Inflammatory macrophage treated with lipopolysaccharide for 4 hours (primary cell): ENCODE measurements around the gene GALNT14.
A peak's percentile ranks its signal among the peaks of the same experiment; 100 is the strongest.

Experiments
- DNase-seq: peaks from one replicate; pipeline ENCODE4 v3.0.0-alpha.2; 2020

Gene GALNT14

DNA sequence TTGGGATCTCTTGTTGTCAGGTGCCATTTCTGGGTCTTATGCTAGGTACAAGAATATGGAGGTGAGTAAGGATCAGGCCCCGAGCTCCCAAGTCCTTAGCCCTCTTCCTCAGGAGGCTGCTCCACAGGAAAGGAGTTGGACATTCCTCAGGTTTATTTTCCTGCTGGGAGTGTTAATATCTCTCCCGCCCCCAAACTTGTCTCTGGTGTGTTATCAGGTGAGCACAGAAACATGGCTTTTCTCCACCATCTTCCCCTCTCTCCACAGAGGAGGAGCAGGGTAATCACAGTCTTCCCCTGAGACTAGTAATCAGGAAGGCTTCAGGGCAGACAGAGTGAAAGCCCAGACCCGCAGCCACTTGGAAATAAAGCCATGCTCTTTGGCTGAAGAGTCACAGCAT lies 257.7 kb downstream of the GALNT14 start:
- DNase-seq = no peak

DNA sequence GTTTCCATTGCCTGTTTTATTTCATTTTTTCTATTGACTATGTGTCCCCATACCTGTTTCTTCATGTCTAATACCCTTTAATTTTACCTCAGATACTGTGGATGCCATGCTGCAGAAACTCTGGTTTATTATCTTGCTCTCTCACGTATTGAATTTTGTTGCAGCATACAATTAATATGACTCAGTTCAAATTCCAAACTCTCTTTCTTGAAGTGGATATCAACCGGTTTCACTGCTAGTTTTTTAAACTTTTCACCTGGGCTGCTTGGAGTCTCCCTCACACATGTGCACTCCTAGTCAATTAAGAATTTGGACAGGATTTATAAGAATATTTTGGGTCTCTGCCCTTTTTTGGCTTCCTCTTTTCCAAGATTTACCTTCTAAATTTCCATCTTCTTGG lies 260.4 kb downstream of the GALNT14 start:
- no peak for DNase-seq

DNA sequence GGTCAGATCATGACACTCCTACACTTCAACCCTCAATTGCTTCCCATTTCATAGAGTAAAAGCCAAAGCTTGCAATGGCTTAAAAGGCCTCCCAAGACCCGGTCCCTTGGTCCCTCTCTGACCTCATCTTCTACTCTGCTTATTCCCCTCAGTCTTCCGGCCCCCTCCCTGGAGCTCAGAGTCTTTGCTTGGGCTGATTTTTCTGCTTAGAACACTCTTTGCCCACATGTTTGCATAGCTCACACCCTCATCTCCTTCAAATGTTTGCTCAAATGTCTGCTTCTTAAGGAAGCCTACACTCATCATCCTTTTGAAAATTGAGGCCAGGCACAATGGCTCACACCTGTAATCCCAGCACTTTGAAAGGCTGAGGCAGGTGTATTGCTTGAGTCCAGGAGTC lies 265.4 kb downstream of the GALNT14 start:
- DNase-seq = no peak

DNA sequence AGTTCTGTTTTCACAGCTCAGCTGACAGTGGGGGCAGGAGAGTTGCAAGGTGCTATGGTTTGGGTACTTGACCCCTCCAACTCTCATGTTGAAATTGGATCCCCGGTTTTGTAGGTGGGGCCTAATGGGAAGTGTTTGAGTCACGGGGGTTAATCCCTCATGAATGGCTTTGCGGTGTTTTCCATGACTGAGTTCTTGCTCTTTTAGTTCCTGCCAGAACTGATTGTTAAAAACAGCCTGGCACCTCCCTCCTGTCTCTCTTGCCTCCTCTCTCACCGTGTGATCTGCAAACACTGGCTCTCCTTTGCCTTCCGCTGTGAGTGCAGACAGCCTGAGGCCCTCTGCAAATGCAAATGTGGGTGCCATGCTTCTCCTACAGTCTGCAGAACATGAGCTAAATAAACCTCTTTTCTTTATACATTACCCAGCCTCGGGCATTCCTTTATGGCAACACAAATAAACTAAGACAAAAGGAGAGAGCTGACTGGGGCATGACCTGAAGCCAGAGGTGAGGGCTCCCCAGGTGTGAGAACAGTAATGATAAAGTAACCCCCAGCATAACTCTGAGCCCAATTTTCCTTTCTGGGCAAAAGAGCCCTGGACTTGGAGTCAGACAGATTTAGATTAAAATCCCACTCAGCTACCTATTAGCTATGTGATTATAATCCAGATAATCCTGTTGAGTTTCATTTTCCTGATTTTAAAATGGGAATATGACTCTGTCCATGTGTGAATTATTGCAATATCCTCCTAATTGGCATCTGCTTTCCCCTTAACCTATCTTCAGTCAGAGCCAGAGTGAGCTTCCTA lies 266.1 kb downstream of the GALNT14 start:
- no peak for DNase-seq

DNA sequence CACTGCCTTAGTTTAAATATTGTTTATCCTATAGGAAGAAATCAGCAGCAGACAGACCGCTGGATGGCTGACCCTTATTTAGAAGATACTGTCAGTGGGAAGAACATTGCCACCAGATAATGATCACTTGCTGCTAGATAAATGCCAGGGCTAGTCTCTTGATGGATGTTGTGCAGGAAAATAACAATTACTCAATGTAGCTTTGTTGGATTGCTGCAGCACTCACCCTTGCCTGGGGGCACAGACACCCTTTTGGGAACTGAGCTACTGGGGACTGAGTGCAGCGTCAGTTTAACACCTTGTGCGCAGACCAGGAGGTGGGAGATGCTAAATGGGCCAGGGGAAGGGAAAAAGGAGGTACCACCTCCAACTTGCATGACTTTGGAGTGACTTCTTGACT lies 266.8 kb downstream of the GALNT14 start:
- DNase-seq = no peak

DNA sequence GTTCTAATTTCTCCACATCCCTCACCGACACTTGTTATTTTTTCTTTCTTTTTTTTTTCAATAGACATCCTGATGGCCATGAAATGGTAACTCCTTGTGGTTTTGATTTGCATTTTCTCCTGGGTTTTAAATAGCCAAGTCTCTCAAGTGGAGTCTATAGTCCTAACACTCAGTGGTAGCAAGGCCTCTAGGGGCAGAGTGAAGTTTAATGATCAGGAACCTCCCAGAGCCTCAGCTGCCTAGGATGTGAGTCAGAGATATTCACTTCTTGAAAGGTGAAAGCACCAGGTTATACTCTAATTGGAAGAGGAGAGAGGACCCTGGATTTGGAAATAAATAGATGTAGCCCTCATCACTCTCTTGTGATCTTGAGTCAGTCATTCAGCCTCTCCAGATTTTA lies 268.3 kb downstream of the GALNT14 start:
- DNase-seq = no peak

DNA sequence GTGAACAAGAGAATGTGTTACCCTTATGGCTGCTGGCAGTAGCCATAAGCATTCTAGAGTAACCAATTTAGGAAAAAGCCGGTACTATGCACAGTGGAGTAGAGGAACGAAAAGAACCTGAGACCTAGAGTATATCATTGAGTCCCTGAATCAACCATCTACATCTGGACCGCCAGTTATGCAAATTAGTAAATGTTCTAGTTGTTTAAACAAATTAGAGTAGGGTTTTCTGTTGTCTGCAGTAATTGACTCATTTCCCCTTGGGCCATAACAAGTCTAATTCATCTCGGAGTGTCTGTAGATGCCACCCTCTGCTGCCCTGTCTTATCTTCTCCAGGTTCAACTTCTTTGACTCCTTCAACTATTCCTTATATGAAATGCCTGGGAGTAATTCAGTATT lies 270.9 kb downstream of the GALNT14 start:
- DNase-seq = no peak

DNA sequence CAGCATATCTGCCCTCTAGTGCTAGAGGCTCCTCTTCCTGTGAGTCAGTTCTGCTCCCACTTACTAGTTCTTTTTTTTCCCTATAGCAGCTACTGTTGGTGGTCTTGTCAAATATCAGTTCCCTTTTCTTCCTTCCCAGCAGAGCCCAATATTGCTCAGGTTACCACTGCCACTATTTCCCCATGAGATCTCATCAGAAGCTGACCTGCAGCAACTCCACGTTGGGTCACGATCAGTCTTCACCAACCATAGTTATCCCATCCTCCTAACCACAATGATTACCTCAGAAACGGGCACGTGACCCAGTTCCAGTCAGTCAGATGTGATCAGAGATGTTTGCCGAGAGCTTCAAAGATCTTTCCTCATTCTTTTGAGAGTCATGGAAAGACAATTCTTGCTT lies 271.3 kb downstream of the GALNT14 start:
- peak; percentile 68 for DNase-seq

DNA sequence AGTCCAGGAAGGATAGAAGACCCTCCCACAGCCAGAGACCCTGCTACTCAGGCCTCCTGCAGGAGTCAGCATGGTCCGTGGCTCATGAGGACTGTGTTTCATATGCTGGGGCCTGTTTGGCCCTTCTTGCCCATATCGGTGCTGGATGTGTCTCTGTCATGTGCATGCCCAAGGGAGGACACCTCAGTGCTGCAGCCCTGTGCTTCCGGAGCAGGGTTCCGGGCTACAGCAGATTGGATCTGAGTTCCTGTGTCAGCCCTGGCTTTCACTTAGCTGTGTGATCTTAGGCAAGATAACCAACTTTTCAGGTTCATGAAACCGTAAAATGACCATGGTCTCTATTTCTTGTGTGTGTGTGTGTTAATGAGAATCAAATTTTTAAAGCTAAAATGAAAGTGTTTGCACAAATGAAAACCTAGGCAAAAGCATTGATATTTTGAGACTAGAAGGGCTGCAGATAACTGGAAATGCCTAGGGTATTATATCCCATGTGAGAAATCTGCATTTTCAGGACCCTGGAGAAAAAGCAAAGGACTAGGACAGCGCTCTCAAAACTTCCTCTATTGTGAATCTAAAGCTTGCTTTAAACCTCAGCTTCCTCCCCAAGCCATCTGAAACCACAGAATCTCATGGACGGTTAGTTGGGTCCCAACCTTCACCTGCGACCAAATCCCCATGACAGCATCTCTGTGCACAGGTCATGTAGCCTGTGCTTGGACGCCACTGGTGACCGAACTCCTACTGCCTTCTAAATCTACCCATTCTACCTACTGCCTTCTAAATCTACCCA lies 272.2 kb downstream of the GALNT14 start:
- peak; percentile 8 for DNase-seq

DNA sequence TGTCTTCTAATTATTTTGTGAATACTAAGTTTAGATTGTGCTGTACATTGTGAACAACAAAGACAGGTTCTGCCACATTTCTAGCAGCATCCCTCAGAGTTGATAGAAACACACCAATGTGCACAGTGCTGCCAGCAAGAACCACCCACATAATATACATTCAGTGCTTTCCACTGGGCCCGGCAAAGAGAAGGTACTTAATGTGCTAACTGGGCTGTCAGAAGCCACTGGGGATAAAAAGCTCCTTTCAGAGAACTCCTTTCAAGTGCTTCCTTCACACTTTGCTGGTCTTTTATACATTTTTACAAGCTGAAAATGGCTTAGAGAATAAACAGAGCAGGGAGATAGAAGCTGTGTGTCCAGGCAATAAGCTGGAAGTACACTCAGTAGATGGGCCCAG lies 273.0 kb downstream of the GALNT14 start:
- no peak for DNase-seq

DNA sequence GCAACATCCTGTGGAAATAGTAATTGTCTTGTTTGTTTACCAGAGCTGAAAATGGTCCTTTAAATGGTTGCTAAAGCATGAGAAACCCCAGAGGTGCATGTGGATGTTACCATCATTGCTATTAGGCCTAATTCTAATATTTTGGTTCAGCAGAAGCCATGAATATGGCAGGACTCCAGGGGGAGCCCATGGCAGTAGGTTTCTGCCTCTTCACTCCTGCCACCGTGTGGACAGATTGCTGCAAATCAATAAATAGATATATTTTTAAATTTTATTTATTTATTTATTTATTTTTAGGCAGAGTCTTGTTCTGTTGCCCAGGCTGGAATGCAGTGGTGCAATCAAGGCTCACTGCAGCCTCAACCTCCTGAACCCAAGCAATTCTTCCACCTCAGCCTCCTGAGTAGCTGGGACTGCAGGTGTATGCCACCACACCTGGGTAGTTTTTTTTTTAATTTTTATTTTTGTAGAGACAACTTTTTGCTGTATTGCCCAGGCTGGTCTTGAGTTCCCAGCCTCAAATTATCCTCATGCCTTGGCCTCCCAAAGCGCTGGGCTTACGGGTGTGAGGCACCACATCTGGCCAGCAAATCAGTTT lies 276.1 kb downstream of the GALNT14 start:
- peak; percentile 78 for DNase-seq

DNA sequence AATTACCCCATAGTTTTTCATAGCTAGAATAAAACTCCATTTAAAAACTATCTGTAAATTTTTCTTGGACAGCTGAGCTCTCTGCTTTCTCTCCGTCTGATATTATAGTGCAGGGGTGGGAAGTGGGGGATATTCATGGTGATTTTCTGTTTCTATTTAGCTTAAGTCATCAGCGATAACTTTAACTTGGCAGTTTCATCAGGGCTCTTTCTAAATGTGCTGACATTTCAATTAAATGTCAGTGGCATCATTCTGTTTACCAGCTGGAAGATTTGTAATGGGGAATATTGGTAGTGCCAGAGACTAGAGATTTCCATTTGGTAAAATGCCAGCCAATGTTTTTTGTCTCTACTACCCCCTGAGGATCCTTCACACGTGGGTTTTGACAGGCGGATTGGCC lies 277.5 kb downstream of the GALNT14 start:
- no peak for DNase-seq
